Activated naive CD4-positive, alpha-beta T cell (primary cell): ENCODE data around the gene TMEM165.

Experiments
- DNase-seq, 4 experiments: peaks; one replicate each; lab custom pipeline; 2025; lab: John Stamatoyannopoulos, UW

The TMEM165 gene

GRCh38 chr4:55458164-55458563, 62.4 kb downstream of the TMEM165 start:
- no peak for DNase-seq

- no peak for DNase-seq
Measured at GRCh38 chr4:55458611-55459010, 62.9 kb downstream of the TMEM165 start.

DNA sequence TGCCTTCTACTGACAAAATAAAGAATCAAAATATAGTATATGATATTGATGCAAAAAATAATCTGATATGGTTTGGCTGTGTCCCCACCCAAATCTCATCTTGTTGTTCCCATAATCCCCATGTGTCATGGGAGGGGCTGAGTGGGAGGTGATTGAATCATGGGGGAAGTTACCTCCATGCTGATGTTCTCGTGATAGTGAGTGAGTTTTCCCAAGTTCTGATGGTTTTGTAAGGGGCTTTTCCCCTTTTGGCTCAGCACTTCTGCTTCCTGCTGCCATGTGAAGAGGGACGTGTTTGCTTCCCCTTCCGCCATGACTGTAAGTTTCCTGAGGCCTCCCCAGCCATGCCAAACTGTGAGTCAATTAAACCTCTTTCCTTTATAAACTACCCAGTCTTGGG, 70.2 kb downstream of the TMEM165 start:
- no peak for DNase-seq

- DNase-seq: no peak
Measured at GRCh38 chr4:55468724-55469123, 73.0 kb downstream of the TMEM165 start.

- no peak for DNase-seq
Measured at GRCh38 chr4:55469979-55470378, 74.2 kb downstream of the TMEM165 start.
